HG03521 (cell line): Measurements from ENCODE around the gene TRABD.

Experiments used
- ATAC-seq: cut with Tn5 transposase; IDR thresholded peaks from one replicate; pipeline ENCODE4 v1.9.1; 2021; ENCODE audit warnings: mild to moderate bottlenecking, moderate library complexity; ENCODE audit not compliant: unreplicated experiment

The TRABD gene

DNA sequence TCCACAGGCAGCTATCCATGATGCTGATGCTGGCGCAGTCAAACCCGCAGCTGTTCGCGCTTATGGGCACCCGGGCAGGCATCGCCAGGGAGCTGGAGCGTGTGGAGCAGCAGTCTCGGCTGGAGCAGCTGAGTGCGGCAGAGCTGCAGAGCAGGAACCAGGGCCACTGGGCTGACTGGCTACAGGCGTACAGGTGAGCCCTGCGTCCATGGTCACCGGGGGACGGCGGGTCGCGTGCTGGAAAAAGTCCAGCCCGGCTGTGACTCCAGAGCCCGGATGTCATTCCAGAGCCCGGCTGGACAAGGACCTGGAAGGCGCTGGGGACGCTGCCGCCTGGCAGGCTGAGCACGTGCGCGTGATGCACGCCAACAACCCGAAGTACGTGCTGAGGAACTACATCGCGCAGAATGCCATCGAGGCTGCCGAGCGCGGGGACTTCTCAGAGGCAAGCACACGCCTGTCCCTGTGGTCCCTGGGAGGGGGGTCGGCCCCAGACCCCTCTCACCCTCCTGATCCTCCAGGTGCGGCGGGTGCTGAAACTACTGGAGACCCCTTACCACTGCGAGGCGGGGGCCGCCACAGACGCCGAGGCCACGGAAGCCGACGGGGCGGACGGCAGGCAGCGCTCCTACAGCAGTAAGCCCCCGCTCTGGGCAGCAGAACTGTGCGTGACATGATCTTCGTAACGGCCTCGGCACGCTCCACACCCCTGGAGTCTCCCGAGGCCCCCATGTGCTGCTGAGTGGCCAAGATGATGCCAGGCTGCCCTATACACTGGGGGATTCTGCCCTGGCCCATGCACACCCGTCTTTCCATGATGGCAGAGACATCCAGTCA lies 31.2 kb downstream of the TRABD start:
- ATAC-seq = no peak

DNA sequence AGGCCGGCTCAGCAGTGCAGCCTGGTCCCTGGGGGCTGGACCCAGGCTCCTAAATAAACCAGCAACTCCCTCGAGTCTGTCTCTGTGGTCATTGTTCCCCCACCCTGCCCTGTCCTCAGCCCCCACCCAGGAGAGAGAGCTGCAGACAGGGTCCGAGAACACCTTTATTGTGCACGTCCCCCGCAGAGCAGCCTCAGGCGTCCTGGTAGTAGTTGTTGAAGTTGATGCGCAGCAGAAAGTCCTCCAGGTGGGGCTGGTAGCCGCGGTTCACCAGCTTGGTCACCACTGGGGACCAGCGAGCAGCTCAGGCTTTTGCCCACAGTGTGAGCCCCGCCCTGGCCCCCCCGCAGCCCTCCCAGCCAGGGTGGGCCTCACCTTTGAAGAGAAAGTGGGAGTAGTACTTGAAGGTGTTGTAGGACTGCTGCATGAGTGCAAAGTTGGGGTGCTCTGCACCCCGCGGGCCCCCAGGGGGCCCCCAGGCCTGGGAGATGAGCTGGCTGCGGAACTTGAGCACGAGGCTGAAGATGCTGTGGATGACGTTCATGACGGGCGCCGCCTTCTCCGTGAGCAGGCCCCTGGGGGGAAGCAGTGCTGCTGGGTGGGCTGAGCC lies 31.9 kb downstream of the TRABD start:
- no peak for ATAC-seq

DNA sequence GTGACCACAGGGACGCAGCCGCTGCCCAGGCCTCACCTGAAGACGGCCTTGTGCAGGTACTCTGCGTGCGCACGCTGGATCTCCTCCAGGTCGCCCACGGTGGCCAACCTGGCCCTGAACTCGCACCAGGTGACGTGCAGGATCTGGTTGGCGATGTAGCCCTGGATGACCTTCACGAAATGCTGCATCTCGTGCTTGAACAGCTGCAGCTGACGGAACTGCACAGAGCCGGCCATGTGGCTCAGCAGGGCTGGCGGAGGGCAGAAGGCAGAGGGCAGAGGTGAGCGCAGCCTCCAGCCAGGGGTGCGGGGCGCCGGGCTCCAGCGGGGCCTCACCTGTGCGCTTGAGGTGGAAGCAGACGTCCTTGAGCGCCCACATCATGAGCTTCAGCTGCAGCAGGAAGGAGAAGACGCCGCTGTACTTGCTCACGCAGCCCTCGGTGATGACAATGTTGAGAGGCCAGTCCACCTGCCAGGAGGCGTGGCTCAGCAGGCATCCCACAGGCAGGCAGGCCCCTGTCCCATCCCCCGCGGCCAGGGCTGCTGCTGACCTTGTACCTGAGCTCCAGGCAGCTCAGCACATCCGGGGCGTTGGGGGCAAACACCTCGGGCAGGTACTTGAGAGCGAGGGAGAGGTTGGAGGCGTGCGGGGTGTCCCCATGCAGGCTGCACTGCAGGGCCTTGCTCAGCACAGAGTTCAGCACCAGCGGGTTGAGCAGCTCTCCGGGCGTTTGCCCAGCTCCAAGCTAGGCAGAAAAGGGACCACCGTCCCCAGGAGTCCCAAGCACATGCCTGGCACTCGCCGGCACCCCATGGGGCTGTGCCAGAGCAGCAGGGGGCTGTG lies 32.7 kb downstream of the TRABD start:
- no peak for ATAC-seq

DNA sequence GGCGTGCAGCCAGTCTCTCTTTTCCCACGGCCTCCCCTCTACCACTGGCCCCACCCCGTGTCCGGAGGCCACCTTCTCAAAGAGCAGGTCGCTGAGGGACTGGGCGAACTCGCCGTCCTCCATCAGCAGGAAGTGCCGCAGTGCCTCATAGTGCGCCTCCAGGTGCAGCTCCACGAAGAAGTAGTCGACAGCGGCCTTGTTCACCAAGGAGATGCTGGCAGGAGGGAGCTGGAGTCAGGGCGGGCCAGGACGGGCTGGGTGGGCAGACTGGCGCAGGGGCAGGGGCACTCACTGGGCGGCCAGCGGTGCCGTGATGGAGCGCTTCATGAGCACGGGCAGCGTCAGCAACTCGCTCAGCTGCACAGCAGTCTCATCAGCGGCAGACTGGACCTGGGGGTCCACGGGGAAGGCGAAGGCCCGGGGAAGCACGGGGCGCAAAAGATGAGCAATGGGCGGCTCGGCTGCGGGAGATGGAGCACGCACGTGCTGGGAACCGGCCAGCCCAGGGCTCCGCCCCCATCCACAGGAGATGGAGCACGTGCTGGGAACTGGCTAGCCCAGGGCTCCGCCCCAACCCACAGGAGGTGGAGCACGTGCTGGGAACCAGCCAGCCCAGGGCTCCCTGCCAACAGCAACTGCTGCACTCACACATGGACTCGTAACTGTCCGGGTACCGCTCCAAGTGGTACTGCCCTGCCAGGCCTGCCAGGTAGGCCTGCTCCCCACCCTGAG lies 33.4 kb downstream of the TRABD start:
- ATAC-seq = no peak

- ATAC-seq = no peak
Observed at GRCh38 chr22:50219800-50220602, 34.3 kb downstream of the TRABD start.

DNA sequence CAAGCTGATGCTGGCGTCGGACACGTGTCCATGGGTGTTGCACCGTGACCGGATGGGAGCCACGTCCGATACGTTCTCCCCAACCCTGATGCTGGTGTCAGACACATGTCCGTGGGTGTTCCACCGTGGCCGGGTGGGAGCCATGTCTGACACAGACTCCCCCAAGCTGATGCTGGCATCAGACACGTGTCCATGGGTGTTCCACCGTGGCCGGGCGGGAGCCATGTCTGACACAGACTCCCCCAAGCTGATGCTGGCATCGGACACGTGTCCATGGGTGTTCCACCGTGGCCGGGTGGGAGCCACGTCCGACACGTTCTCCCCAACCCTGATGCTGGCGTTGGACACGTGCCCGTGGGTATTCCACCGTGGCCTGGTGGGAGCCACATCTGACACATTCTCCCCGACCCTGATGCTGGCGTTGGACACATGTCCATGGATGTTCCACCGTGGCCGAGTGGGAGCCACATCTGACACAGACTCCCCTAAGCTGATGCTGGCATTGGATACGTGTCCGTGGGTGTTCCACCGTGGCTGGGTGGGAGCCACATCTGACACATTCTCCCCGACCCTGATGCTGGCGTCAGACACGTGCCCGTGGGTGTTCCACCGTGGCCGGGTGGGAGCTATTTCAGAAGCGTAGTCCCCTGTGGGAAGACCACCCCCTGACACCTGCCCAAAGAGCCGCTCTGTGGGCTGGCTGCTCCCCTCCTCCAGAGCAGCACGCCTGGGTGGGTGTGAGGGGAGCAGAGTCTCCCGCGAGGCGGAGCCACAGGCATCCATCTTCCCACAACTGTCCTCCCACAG lies 35.1 kb downstream of the TRABD start:
- no peak for ATAC-seq

- ATAC-seq = no peak
Observed at GRCh38 chr22:50221410-50222300, 35.9 kb downstream of the TRABD start.

DNA sequence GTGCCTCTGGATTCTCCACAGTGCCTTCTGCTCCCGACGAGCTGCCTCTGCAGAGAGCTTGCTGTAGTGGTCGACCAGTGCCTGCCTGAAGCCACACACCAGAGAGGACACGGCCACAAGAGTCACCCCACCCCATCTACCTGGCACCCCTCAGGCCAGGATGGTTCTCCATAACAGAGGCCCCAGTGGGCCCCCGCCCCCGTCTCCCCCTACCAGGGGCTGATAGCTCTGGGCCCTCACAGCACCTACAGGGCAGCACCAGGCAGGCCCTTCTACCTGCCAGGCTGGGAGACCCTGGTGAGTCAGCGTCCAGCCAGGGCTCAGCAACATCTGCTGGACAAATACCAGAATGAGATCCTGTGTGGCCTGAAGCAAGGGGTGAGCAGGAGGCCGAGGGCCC lies 36.8 kb downstream of the TRABD start:
- no peak for ATAC-seq

DNA sequence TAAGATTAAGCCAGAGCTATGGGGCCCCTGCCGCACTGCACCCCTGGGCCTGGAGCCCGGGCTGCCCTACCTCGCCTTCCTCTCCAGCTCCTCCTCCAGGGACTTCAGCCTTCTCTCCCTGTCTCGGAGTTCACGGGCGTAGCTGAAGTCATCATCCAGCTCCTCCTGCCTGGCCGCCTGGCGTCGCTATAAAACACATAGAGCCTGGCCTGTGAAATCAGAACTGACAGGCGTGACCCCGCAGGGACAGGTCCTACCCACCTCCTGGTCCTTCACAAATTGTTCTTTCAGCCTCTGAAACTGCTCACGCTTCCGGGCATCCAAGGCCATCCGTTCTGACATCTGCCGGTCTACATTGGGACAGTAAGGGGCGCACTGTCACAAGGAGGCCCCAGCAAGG lies 38.4 kb downstream of the TRABD start:
- ATAC-seq = no peak

DNA sequence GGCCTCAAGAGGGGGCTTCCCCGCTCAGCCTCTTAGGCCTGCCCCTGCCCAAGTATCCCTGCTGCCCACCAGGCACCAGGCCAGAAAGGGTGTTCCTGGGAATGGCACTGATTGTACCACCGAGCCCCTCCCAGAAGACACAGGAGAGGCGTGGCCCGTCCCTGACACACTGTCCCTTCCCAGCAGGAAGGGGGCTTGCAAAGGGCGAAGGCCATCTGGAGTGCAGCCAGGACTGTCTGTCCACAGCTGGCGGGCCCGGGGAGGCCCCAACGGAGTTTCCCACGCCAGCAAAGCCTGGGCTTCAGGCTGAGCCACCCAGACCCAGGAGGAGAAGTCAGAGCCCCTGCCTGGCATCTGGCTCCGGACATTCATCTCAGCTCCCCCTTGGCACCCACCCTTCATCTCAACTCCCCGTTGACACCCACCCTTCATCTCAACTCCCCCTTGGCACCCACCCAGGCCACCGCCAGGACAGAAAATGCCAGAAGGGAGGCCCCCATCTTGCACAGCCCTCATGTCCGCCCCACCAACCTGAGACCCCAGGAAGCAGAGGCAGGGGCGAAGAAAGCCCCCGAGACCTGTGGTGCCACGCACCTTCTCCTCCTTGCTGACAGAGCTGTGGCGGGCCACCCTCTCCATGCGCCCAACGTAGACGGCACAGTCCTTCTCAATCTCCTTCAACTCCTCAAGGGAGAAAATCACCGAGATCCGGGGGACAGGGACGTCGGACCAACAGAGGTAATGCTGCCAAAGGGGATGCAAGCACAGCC lies 39.7 kb downstream of the TRABD start:
- no peak for ATAC-seq

DNA sequence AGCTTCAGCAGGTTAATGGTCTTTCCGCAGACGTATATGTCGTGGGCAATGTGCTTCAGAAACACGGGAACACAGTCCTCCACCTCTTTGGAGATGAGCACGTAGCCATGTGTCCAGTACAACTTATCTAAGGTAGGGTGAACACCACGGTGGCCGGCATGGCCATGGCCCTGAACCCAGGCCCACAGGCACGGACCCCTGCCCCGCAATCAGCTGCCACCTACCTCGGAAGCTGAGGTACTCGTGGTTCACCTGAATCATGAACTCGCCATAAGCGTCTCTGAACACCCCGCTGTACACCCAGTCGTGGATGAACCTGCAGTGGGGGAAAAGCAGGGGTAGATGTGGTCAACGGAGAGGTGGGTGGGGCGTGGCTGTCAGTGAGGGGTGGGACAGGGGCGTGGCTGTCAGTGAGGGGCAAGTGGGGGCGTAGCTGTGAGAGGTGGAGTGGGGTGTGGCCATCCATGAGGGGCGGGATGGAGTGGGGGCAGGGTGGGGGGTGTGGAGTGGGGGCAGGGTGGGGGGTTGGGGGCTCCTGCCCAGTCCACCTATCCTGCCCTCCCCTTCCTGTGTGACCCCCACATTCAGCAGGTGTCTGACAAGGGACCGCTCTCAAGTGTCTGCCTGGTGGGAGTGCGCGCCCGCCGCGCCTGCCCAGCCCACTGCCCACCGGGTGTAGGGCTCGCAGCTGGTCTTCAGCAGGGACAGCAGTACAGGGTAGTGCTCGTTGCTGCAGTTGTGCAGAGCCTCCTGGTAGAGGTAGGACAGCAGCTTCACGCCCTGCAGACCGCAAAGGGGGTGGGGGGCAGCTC lies 40.6 kb downstream of the TRABD start:
- ATAC-seq = no peak

DNA sequence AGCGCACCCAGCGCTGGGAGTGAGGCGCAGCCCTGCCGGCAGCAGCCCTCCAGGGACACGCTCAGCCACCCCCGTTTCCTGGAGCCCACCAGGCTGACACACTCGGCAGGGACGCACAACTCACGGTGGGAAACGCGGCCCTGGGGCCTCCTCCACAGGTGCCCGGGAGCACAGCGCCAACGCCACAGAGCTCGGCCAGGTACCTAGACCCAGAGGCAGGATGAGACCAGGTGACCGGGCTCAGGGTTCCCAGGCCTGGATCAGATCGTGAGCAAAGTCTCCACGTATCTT lies 41.1 kb downstream of the TRABD start:
- ATAC-seq = no peak

GRCh38 chr22:50227579-50228215 lies 42.0 kb downstream of the TRABD start:
- no peak for ATAC-seq

DNA sequence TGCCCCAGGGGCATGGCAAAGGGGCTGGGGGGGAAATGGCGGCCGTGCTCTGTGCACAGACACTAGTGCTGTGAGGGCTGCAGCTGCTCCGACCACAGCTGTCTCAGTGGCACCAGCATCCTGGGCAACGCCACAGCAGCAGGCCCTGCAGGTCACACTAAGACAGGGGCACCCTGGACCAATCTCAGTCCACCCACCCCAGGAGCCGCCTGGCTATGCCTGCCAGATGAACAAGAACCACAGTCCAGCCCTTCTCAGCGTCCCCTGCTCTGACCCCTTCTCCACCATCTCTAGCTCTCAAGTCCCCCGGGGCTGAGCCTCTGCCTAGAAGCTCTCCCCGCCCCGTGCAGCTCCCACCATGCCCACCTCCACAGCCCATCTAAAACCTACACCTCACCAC lies 42.7 kb downstream of the TRABD start:
- no peak for ATAC-seq

DNA sequence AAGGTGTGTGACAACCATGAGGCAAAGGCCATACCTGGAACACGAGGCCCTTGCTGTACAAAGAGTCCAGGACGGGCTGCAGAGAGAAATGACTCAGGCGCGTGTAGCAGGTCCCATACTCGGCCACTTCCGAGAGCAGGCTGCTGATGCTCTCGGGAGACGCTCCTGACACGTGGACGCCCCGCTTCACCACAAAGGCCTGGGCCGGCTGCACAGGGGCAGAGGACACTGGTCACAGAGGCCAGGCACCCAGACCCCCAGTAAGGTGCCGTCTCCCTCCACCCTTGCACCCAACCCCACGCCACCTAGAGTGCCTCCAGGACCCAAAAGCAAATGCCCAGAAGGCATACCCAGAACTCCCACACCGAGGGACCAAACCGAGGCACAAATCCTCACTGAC lies 43.7 kb downstream of the TRABD start:
- no peak for ATAC-seq

GRCh38 chr22:50232481-50233151 lies 46.9 kb downstream of the TRABD start:
- ATAC-seq = no peak
